Neuron (in vitro differentiated cells): ENCODE results near the gene TBX18.

Experiments
- H2AFZ ChIP-seq: one replicate; pipeline ENCODE4 v1.6.1; 2013; ENCODE audit warnings: low read depth, mild to moderate bottlenecking, inconsistent platforms, low read length, moderate library complexity
- H3K27me3 ChIP-seq: one replicate; pipeline ENCODE4 v1.6.1; 2013; ENCODE audit warnings: low read length; ENCODE audit not compliant: insufficient read depth
- H3K36me3 ChIP-seq: one replicate; pipeline ENCODE4 v1.6.1; 2013; ENCODE audit warnings: low read length; ENCODE audit not compliant: insufficient read depth
- H3K4me1 ChIP-seq: one replicate; pipeline ENCODE4 v1.6.1; 2013; ENCODE audit warnings: low read length; ENCODE audit not compliant: insufficient read depth
- H3K4me3 ChIP-seq: 2 replicates; pipeline ENCODE4 v1.5.1; 2013; ENCODE audit warnings: mild to moderate bottlenecking, low read length, moderate library complexity
- H3K9me3 ChIP-seq: one replicate; pipeline ENCODE4 v1.6.1; 2013; ENCODE audit warnings: low read length

Gene TBX18

GRCh38 chr6:84641076-84641475, 123.3 kb downstream of the TBX18 start:
- H3K4me1 ChIP-seq = no peaks in the 10 kb centered on the region
- H3K4me3 ChIP-seq = no peak overlapping the region
- no peaks in the 10 kb centered on the region for H3K27me3 ChIP-seq
- no peaks in the 10 kb centered on the region for H3K9me3 ChIP-seq
- H2AFZ ChIP-seq = no peak overlapping the region
- H3K36me3 ChIP-seq = no peaks in the 10 kb centered on the region

DNA sequence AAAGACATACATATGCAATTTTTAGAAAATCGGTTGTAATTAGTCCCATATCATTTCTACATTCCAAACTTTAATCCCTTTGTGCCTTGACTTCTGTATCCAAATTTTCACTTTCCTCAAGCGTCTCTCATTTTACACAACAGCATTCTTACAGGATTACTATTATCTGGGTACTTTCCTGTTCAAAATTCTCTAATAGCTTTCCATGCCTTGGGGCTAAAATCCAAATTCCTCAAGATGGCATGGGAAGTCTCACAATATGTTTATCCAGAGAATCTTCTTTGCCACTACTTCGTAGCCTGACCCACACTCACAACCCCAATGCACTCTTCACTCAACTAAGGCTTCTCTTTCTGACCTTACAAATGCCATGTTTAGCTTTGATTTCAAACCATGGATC, 125.0 kb downstream of the TBX18 start:
- H3K4me3 ChIP-seq = no peak overlapping the region
- H3K4me1 ChIP-seq = no peaks in the 10 kb centered on the region
- no peaks in the 10 kb centered on the region for H3K36me3 ChIP-seq
- no peaks in the 10 kb centered on the region for H3K9me3 ChIP-seq
- H2AFZ ChIP-seq = no peak overlapping the region
- H3K27me3 ChIP-seq = no peaks in the 10 kb centered on the region

- no peak overlapping the region for H3K4me3 ChIP-seq
- H3K4me1 ChIP-seq = no peaks in the 10 kb centered on the region
- H3K9me3 ChIP-seq = no peaks in the 10 kb centered on the region
- H2AFZ ChIP-seq = no peak overlapping the region
- no peaks in the 10 kb centered on the region for H3K36me3 ChIP-seq
- no peaks in the 10 kb centered on the region for H3K27me3 ChIP-seq
Observed at GRCh38 chr6:84638286-84638685, 126.1 kb downstream of the TBX18 start.
